Keratinocyte (primary cell): Measurements from ENCODE around the gene KEL. TPM values are rescaled to one million over a fixed set of nuclear protein-coding genes. Genes with fewer than 3 reads are reported as not detected.

ENCODE experiments used
- DNase-seq: peaks from one replicate; pipeline ENCODE4 v3.0.0-alpha.2; 2011; ENCODE audit warnings: low read depth, missing footprints, low spot score
- FAIRE-seq: peaks from 2 replicates; lab custom pipeline; 2011; peaks lifted over from hg19 to GRCh38; lab: Jason Lieb, UNC
- H2AFZ ChIP-seq: 2 replicates; pipeline ENCODE4 v1.6.0; 2012; ENCODE audit warnings: low read length, control low read depth, inconsistent platforms; ENCODE audit not compliant: control insufficient read depth
- H3K27ac ChIP-seq: 2 replicates; pipeline ENCODE4 v1.5.1; 2011; ENCODE audit warnings: low read length; ENCODE audit not compliant: control insufficient read depth, insufficient read depth
- H3K27me3 ChIP-seq: 3 replicates; pipeline ENCODE4 v1.6.0; 2011; ENCODE audit warnings: low read length; ENCODE audit not compliant: control insufficient read depth, insufficient read depth; ENCODE audit errors: extremely low read depth
- H3K36me3 ChIP-seq, 2 experiments: 2 replicates in 1 of 2; 3 replicates in 1 of 2; pipeline ENCODE4 v1.5.1; 2011; ENCODE audit warnings: low read length in 2 of 2, mild to moderate bottlenecking in 1 of 2; ENCODE audit not compliant: control insufficient read depth in 2 of 2, insufficient read depth in 2 of 2; ENCODE audit errors: extremely low read depth in 1 of 2
- H3K4me1 ChIP-seq: 3 replicates; pipeline ENCODE4 v1.5.1; 2011; ENCODE audit warnings: low read length; ENCODE audit not compliant: control insufficient read depth, insufficient read depth; ENCODE audit errors: extremely low read depth
- H3K4me2 ChIP-seq: 3 replicates; pipeline ENCODE4 v1.6.0; 2011; ENCODE audit warnings: low read depth, low read length; ENCODE audit not compliant: control insufficient read depth, insufficient read depth; ENCODE audit errors: extremely low read depth
- H3K4me3 ChIP-seq, 3 experiments: fragments of 200-600 bp in 1 of 3; sonication (generic) in 1 of 3; 2 replicates in 2 of 3; 3 replicates in 1 of 3; pipeline ENCODE4 v1.5.1; 2011 to 2016; ENCODE audit warnings: low read length in 3 of 3, mild to moderate bottlenecking in 3 of 3, control low read depth in 2 of 3, inconsistent platforms in 1 of 3, low read depth in 1 of 3, mixed read lengths in 1 of 3, mixed run types in 1 of 3, moderate library complexity in 1 of 3; ENCODE audit not compliant: control insufficient read depth in 2 of 3, insufficient read depth in 2 of 3; ENCODE audit errors: extremely low read depth in 1 of 3
- H3K79me2 ChIP-seq: 2 replicates; pipeline ENCODE4 v1.6.0; 2012; ENCODE audit warnings: low read length; ENCODE audit not compliant: control insufficient read depth, insufficient read depth
- H3K9ac ChIP-seq: 3 replicates; pipeline ENCODE4 v1.6.0; 2011; ENCODE audit warnings: low read length; ENCODE audit not compliant: control insufficient read depth, insufficient read depth; ENCODE audit errors: extremely low read depth
- H3K9me1 ChIP-seq: 3 replicates; pipeline ENCODE4 v1.6.0; 2011; ENCODE audit warnings: low read length; ENCODE audit not compliant: control insufficient read depth, insufficient read depth; ENCODE audit errors: extremely low read depth
- H3K9me3 ChIP-seq: 2 replicates; pipeline ENCODE4 v1.5.1; 2012; ENCODE audit warnings: low read depth, low read length; ENCODE audit not compliant: control insufficient read depth
- H4K20me1 ChIP-seq: 3 replicates; pipeline ENCODE4 v1.6.0; 2011; ENCODE audit warnings: low read length; ENCODE audit not compliant: control insufficient read depth, insufficient read depth; ENCODE audit errors: extremely low read depth
- EZH2 ChIP-seq: IDR thresholded peaks from one replicate; pipeline ENCODE4 v1.6.1; 2012; ENCODE audit warnings: inconsistent platforms, mild to moderate bottlenecking, low read length, moderate library complexity
- dilution Hi-C: fragments of 300-500 bp; cut with MboI; formaldehyde crosslinking; loops from one replicate; pipeline ENCODE4 v1.7.0; 2020; ENCODE audit warnings: low sequenced_read_pairs; ENCODE audit not compliant: extremely low pct_ligation_motif_present
- polyA plus RNA-seq, 5 experiments: library from polyadenylated mRNA; depleted of rRNA in 3 of 5; stranded (reverse) in 3 of 5; stranded (forward) in 1 of 5; unstranded in 1 of 5; fragments of >200 nt; gene quantifications; 1 replicate in 1 of 5; 2 replicates in 3 of 5; 3 replicates in 1 of 5; pipeline versions ENCODE4 v1.2.1 to v1.2.3, GENCODE V29; 2011 to 2012; ENCODE audit warnings: missing spikeins in 2 of 5, low read depth in 1 of 5, low replicate concordance in 1 of 5
- TF ChIP-seq, protein P1 (sequence below), 3 experiments: IDR thresholded peaks in 1 of 3; conservative IDR thresholded peaks in 1 of 3; optimal IDR thresholded peaks in 1 of 3; 2 replicates in 2 of 3; 3 replicates in 1 of 3; pipeline versions ENCODE3 to v1.5.1; 2011; ENCODE audit warnings: low read length in 3 of 3, mild to moderate bottlenecking in 3 of 3, moderate library complexity in 2 of 3, control low read depth in 1 of 3, inconsistent platforms in 1 of 3; ENCODE audit not compliant: insufficient read depth in 2 of 3; ENCODE audit errors: extremely low read depth in 1 of 3

KEL gene
- polyA plus RNA-seq, 1 donor (not counting 4 experiments of a cell fraction or from before 2014, with no cell fraction given) = 0.09 TPM

DNA sequence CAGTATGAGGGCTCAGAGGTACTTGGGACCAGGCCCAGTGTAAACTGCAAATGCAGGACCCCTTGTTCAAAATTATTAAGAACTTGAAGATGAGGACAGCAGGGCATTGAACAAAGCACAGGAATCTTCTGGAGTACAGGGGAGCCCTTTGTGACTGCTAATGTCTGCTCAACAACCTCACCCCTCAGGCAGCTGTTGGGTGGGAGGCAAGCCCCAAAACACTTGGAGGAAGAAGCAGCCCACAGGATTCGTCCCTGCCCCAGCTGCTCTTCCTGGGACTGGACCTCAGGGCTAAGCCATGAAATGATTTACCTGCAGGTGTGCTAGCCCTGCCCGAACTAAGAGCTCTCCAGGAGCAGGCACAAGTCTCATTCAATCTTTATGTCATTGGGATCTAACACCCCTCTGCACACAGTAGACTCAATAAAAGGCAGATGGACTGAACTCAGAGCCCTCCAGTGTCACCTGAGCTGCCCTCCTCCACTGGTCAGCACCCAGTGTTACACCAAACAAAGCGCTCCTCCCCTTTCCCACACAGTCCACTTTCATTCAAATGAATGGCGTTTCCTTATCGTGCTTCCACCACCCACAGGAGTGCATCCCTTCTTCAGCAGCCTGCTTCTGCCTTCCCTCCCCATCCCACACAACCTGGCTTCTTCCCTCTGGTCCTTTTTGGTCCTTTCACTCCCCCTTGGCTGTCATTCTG is 29.6 kb downstream of the KEL start:
- DNase-seq = no peak
- H3K4me3 ChIP-seq = no peak overlapping the region
- H3K36me3 ChIP-seq = no peaks in the 10 kb centered on the region
- H3K4me2 ChIP-seq = no peak overlapping the region
- no peaks in the 10 kb centered on the region for H3K27me3 ChIP-seq
- FAIRE-seq = no peak
- dilution Hi-C loops = no loop called here
- H3K9ac ChIP-seq = no peak overlapping the region
- no peaks in the 10 kb centered on the region for H4K20me1 ChIP-seq
- no peaks in the 10 kb centered on the region for H3K9me3 ChIP-seq
- TF ChIP-seq EZH2 = no peak
- TF ChIP-seq, protein P1, sequence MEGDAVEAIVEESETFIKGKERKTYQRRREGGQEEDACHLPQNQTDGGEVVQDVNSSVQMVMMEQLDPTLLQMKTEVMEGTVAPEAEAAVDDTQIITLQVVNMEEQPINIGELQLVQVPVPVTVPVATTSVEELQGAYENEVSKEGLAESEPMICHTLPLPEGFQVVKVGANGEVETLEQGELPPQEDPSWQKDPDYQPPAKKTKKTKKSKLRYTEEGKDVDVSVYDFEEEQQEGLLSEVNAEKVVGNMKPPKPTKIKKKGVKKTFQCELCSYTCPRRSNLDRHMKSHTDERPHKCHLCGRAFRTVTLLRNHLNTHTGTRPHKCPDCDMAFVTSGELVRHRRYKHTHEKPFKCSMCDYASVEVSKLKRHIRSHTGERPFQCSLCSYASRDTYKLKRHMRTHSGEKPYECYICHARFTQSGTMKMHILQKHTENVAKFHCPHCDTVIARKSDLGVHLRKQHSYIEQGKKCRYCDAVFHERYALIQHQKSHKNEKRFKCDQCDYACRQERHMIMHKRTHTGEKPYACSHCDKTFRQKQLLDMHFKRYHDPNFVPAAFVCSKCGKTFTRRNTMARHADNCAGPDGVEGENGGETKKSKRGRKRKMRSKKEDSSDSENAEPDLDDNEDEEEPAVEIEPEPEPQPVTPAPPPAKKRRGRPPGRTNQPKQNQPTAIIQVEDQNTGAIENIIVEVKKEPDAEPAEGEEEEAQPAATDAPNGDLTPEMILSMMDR (optimal IDR thresholded peaks at IDR 0.05 in 1 of 3, IDR thresholded peaks at IDR 0.05 in 1 of 3, conservative IDR thresholded peaks at IDR 0.05 in 1 of 3; ENCODE audit: extremely low read depth in 1 of 3, insufficient read depth in 2 of 3, low read length in 3 of 3) = no peak
- no peaks in the 10 kb centered on the region for H3K79me2 ChIP-seq
- no peaks in the 10 kb centered on the region for H3K9me1 ChIP-seq
- no peak overlapping the region for H3K27ac ChIP-seq
- H2AFZ ChIP-seq = no peak overlapping the region
- H3K4me1 ChIP-seq = no peaks in the 10 kb centered on the region

DNA sequence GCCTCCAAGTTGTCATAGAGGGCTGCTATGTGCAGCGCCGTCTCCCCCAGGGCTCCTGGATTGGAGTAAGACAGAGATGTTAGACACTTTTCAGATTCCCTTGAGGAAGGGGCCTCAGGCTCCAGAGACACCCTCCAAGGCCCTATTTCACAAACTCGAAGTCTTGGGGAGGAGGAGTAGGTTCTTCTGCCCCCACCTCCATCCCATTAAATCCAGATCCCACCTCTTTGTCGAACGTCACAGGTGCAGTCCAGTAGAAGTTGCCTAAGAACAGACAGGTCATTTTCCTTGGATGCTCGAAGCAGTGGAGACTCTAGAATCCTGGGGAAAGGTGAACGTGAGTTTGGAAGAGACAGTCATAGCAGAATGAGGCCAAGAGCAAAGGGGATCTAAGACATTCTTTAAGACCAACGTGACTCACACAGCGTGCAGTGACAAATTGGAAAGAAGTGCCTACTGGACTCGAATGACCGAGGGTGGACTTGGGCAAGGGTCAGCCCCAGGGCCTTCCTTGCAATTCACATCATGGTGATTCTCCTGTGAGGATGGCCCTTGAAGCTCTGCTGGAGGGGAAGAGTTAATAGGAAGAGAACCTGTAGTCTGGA is 31.9 kb downstream of the KEL start:
- dilution Hi-C loops = no loop called here

More for the DNA sequence above, 31.9 kb downstream of the KEL start:
- H2AFZ ChIP-seq = no peak overlapping the region
- DNase-seq = no peak
- TF ChIP-seq EZH2 = no peak
- no peaks in the 10 kb centered on the region for H3K9me3 ChIP-seq
- H3K9ac ChIP-seq = no peak overlapping the region
- H3K36me3 ChIP-seq = no peaks in the 10 kb centered on the region
- no peaks in the 10 kb centered on the region for H3K9me1 ChIP-seq
- no peak overlapping the region for H3K4me2 ChIP-seq
- no peaks in the 10 kb centered on the region for H4K20me1 ChIP-seq
- H3K4me3 ChIP-seq = no peak overlapping the region
- no peaks in the 10 kb centered on the region for H3K79me2 ChIP-seq
- no peak for FAIRE-seq
- H3K4me1 ChIP-seq = no peaks in the 10 kb centered on the region
- H3K27me3 ChIP-seq = no peaks in the 10 kb centered on the region
- no peak overlapping the region for H3K27ac ChIP-seq
